HG02642 (cell line): ENCODE data around the gene FBLL1.
A peak's percentile ranks its signal among the peaks of the same experiment; 100 is the strongest.
"Not testable (repeated sequence)": the region's sequence is repeated elsewhere in the genome, so short reads cannot be mapped to it uniquely, and the experiment has no call there.

ENCODE experiments used
- ATAC-seq: cut with Tn5 transposase; IDR thresholded peaks from one replicate; pipeline ENCODE4 v1.9.1; 2021; ENCODE audit warnings: mild to moderate bottlenecking; ENCODE audit not compliant: unreplicated experiment, poor library complexity

The FBLL1 gene

GRCh38 chr5:168550656-168551055, 21.6 kb downstream of the FBLL1 start:
- no peak for ATAC-seq

DNA sequence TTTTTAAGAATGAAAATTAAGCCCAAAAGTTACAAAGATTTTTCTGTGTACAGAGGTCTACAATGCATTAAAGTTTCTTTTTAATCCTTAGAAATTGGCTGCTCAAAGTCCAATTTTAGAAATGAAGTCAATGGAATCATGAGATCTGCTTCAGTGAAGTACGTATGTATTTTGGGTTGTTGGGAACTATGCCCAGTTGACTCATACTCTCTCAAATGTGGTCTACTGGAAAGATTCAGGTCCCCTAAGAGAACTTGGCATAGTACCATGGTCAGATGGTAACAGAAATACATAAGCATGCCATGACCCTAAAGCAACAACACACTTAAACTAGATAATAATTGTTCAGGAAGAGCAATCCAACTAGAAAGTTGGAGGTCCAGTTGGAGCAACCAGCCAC, 23.0 kb downstream of the FBLL1 start:
- no peak for ATAC-seq

DNA sequence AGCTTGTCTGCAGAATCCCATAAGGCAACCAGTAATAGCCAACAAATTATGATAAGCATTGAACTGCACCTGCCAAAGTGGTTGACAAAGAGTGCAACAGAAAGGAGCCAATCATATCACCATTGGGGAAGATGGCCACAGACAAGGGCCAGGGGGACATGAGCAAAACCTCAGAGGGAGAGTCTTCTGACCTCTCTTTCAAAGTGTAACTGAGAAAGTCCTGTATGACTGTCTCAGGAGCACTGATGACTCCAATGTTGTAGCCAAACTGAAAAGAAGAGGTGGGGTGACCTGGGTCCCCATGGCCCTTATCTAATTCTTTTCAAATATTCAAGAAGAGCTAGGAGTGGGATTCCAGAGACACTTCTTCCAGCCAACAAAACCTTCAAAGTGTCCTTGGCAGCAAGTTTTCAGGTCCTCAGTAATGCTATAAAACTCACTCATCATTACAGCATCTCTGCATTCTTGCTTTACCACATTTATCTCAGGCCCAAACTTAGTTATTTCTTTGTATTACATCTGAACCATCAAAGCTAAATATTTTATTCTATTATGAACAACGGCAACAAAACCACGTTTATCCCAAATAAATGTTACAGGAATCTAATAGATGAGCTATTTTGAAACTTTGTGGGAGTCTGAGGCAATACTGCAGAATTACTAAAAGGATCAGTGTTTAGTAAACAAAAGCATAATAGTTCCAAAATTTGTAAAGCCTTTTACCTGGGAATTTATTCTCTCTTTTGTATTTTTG, 24.4 kb downstream of the FBLL1 start:
- no peak for ATAC-seq

- ATAC-seq, result no peak
Observed at GRCh38 chr5:168557389-168557788, 28.3 kb downstream of the FBLL1 start.

DNA sequence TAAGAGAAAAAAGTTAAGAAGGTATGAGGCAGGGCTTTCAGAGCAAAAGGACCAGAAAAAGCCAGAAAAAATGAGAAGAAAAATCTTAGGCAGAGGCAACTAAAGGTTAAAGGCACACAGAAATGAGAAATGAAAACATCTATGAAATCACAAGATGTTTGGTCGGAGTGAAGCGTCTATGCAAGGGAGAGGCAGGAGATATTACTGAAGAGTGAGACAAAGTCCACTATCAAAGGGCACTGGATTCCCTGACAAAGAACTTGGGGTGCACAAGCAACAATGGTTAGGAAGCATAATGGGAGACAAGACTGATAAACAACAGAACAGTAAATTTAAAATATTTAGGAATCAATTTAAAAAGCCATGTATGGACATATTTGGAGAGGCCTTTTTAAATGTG, 33.2 kb downstream of the FBLL1 start:
- no peak for ATAC-seq

DNA sequence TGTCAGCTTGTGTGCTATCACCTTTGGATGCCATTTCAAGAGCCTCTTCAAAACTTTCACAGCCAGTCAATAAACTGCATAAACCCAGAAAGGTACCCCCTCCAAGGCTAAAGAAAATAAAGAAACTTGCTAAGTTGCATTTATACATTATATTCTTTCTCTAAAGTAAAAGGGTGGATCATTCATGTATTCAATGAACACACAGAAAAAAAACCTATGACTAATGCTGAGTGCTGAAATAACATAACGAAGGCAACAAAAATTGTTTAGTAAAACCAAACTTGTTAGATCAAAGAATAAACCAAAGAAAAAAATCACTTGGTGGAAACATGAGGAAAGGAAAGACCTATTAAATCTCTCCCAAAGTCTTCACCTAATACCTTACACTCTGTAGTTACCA, 34.9 kb downstream of the FBLL1 start:
- ATAC-seq, result no peak

DNA sequence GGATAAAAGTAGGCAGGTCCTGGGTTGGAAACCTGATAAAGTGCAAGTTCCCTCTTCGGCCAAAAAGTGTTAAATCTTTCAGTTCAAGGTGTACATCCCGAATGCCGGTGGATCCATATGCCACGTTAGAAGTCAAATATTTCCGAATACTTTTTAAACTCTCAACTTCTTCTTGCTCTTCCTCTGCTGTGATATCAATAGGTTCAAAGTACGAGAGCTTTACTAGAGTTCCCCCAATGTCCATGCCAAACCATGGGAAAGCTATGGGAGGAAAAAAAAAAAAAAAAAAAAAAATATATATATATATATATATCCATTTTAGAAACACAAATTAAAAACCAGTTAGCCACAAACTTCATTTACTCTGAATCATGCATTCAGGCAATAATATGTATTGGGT, 39.6 kb downstream of the FBLL1 start:
- ATAC-seq, result no peak

- no peak for ATAC-seq
Observed at GRCh38 chr5:168570490-168571328, 41.6 kb downstream of the FBLL1 start.

DNA sequence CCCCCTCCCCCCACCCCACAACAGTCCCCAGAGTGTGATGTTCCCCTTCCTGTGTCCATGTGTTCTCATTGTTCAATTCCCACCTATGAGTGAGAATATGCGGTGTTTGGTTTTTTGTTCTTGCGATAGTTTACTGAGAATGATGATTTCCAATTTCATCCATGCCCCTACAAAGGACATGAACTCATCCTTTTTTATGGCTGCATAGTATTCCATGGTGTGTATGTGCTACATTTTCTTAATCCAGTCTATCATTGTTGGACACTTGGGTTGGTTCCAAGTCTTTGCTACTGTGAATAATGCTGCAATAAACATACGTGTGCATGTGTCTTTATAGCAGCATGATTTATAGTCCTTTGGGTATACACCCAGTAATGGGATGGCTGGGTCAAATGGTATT, 44.6 kb downstream of the FBLL1 start:
- not testable (repeated sequence) for ATAC-seq

DNA sequence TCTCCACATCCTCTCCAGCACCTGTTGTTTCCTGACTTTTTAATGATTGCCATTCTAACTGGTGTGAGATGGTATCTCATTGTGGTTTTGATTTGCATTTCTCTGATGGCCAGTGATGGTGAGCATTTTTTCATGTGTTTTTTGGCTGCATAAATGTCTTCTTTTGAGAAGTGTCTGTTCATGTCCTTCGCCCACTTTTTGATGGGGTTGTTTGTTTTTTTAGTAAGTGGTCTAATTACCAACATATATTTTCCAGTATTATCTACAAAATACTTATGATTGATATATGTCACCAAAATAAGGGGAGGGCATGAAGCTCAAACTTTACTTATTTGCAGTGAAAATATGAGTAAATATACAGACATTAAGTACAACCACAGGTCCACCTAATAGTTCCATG, 45.1 kb downstream of the FBLL1 start:
- not testable (repeated sequence) for ATAC-seq

DNA sequence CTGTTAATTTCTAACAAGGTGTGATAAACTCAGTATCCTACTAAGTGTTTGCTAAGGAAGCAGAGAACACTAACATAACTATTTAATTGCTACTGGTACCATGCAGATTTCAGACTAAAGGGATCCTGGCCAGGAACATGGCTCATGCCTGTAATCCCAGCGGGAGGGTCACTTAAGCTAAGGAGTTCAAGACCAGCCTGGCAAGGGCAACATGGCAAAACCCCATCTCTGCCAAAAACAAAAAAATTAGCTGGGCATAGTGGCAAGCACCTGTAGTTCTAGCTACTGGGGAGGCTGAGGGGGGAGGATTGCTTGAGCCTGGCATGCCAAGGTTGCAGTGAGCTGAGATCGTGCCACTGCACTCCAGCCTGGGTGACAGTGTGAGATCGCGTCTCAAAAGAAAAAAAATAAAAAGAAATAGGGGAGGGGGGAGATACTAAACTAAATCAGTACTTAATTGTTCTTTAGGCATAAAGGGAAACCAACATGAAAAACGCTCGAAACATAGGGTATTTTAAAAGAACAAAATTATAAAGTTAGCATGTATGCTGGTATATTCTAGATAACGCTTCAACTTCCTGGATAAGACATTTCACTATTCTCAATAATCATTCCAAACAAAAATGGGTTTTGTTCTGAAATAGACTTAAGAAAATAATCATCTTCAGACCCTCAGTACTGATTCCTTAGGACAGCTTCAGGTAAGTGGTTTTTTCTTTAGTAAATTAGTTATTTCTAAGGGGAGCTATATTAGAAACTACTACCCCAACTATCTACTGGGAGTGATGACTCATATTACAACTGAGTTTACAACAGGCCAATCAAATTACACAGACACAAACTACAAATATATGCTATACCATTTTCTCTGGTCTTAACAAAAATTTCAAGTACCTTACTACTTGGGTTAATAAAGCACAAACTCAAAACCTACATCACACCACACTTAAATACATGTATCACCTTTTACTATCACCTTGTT, 46.6 kb downstream of the FBLL1 start:
- ATAC-seq, result no peak

GRCh38 chr5:168578006-168578405, 48.9 kb downstream of the FBLL1 start:
- ATAC-seq, result no peak

DNA sequence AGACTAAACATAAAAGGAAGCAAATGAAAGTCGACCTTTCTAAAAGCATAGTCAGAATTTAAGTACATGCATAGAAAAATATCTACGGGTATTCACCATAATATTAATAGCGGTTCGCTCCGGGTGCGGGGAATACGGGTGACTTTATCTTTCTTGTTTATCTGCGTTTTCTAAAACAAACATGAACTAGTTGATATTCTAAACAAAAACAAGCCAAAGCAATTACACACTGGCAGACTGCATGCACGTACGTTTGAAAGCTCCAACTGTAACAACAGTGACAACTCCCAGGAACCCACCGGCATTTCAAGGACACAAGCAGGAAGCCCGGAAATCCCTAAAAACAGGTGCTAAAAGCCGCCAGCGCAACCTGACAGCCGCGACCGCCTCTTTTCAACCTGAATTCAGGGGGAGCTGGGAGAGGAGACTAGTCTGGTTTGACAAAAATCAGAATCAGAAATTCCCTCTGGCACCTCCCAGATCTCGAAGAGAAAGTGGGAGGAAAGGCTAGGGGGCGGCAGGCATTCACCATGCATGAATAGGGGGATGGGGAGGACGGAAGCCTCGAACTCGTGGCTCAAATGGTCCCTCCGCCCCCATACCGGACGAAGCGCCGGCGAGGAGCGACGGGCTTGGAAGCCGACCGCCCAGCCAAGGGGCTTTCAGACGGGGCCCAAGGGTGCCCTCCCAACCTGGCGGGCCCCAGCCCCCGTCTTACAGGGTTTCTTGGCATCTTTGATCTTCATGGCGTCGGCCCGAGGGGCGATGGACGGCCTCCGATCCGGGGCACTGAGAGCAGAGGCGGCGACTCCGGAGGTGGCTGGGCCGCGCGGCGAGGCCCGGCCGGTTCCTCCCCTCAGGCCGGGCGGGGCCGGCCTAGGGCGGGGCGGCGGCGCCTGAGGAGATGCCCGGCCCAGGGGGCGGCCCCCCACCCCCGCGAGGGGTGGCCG, 49.7 kb downstream of the FBLL1 start, which contains the start of gene PANK3:
PANK3 (minus strand) TSS at position 831 of the 950 bp plus-strand sequence; CDS start at position 746, 85 bp downstream.
- ATAC-seq, result peak; percentile 71

GRCh38 chr5:168579488-168580226, 50.6 kb downstream of the FBLL1 start:
- peak; percentile 94 for ATAC-seq

- no peak for ATAC-seq
Observed at GRCh38 chr5:168580227-168580508, 51.1 kb downstream of the FBLL1 start.
